HS-27A (cell line): Measurements from ENCODE around the gene PTPN18.
"Not testable (repeated sequence)": the region's sequence is repeated elsewhere in the genome, so short reads cannot be mapped to it uniquely, and the experiment has no call there.

Experiments
- DNase-seq: peaks from one replicate; pipeline ENCODE4 v3.0.0-alpha.2; 2012; ENCODE audit warnings: low read depth, missing footprints

Gene PTPN18

DNA sequence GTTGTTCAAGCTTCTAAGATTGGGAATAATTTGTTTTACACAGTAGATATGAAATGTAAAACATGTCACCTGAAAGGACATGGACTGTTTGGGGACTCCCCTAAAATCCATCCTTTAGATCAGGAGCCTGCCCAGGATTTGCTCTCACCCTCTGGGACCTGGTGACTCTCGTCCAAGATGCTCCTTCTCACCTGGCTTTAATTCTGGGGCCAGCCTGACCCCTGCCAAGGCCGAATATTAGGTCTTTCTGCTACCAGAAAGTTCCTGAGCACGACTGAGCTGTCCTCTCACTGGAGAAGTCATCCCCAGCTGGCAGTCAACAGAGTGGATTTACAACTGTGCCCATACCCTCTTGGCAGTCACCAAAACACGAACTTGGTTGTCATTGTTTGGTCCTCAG is 25.3 kb downstream of the PTPN18 start:
- DNase-seq, result no peak

- no peak for DNase-seq
Observed at GRCh38 chr2:130381619-130382018, 25.8 kb downstream of the PTPN18 start.

DNA sequence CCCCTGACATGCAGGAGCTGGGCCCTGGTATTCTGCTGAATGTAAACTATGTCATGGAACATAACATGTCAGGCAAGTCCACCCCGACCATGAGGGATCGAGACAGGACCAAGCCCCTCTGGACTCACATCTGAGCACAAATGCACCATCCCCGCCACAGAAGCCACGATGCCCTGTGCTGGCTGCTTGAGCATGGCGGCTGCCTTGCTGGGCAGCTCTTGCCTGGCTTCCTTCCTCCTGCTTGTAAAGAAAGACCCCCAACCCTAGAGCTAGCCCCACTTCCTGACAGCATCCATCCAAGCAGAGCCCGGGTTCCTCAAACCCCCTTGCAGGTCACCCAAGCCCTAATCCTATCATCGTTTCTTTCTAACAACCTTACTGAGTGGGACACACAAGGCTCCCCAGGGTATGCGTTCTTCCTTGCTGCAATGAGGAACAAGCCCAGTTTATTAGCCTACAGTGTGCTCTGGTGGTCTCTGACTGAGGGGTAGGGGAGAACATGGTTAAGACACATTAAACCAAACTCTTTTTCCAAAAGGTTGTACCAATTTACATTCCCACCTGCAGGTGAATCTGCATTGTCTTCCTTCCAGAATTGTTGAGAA is 26.6 kb downstream of the PTPN18 start:
- no peak for DNase-seq

DNA sequence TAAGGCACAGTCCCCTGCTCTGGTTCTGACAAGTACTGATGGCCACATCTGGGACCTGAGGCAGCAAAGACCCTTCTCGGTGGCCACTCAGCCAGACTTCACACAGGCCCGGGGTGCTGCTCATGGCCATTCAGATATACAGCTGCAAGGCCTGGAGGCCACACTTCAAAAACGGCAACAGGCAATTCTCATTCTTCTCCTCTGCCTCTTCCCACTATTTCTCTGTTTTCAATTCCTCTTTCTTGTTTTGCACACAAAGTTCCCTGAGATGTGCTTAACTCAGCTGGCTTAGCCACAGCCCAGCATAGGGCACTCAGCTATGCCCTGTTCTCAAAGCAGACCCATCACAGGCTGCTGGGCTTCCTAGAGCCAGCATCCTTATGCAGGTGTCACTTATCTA is 29.9 kb downstream of the PTPN18 start:
- no peak for DNase-seq

GRCh38 chr2:130387071-130387400 is 31.2 kb downstream of the PTPN18 start:
- DNase-seq, result no peak

DNA sequence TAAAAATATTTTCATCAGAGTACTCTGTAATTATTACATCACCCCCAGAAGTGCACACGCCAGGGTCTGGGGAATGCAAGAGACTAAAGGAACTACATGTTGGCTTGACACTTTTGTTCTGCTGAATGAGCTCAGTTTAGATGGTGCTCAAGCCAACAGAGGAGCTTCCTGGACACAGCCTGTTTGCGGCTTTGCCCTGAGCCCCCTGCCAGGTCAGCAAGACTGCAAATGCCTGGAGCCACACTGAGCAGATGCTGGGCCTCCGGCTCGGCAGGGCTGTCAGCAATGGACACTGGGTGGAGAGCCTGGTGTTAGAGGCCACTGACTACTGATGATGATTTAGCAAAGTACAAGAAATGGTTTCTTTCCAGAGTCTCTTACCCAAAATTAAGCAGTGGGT is 31.9 kb downstream of the PTPN18 start:
- no peak for DNase-seq

DNA sequence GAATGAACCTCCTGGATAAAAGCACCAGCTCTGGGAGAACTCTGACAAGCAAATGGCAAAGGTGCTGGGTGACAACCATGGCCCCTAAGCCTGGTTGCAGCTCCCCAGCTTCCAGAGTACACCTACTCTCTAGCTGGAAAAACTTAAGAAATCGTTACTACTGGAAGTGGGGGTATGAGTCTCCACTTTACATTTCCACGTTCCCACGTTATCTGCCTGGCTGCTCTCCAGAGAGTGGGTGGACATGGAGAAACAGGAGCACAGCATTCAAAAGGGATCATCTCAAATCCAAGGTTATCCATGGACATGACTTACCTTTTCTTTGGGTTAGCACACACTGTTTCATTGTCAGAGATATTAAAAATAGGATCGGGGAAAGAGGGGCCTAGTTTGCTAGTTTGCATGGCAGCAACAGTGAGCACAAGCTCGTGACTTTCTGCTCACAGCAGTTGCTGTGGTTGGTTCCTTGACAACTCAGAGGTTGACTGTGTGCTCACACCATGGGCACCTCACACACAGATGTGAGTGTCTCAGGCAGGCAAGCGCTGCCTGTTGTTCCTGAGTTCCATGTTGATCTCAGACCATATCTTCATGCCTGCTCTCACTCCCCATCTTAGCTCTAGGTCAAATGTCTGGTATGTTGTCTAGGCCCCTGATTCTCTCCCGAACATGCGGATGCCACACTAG is 32.5 kb downstream of the PTPN18 start:
- DNase-seq, result no peak

DNA sequence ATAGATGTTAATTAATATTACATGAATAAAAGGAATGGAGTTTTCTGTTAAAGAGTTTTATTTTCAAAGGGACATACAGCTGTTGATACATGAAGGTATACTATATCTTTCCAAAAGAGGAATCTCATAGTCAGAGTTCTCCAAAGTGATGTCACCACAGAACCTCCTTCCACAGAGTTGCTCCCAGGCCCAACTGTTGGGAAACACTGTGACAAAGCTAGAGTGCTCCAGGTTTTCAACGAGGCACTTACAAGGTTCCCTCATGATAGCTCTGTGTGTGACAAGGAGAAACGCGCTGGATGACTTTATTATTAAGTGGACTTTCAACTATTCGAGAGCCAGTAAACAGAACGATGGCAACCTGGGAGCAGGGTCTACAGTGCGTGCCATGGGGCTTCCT is 33.5 kb downstream of the PTPN18 start:
- DNase-seq, result no peak

DNA sequence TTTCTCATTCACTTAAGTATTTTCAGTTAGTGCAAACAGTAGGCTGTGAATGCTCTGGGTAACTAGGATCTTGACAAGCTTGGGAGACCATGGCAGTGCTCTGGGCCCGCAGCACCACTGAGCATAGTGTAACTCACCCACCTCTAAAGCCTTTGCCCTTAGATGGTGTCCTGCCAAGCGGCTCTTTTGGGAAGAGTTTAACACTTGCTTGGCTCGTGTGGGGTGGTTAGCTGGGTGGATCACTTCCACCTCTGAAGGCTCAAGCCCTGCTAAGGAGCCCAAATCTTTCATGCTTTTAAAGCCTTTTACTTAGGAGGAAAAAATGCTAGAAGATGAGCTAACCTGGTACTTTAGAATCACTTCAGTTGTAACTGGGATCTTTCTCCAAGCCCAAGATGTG is 33.9 kb downstream of the PTPN18 start:
- no peak for DNase-seq

- DNase-seq, result no peak
Observed at GRCh38 chr2:130390460-130391057, 34.7 kb downstream of the PTPN18 start.

GRCh38 chr2:130391058-130391871 is 35.4 kb downstream of the PTPN18 start:
- peak; percentile 68 for DNase-seq

GRCh38 chr2:130391872-130392670 is 36.2 kb downstream of the PTPN18 start:
- DNase-seq, result no peak

GRCh38 chr2:130393318-130393910 is 37.6 kb downstream of the PTPN18 start:
- DNase-seq, result no peak

GRCh38 chr2:130406280-130406679 is 50.4 kb downstream of the PTPN18 start:
- DNase-seq, result not testable (repeated sequence)

- DNase-seq, result not testable (repeated sequence)
Observed at GRCh38 chr2:130416693-130417092, 60.8 kb downstream of the PTPN18 start.

- DNase-seq, result not testable (repeated sequence)
Observed at GRCh38 chr2:130418845-130419244, 63.0 kb downstream of the PTPN18 start.
